Fibroblast of skin of right quadriceps (primary cell): ENCODE measurements around the gene AZIN2.

Experiments
- DNase-seq: peaks from one replicate; pipeline ENCODE4 v3.0.0-alpha.2; 2013

AZIN2 gene

DNA sequence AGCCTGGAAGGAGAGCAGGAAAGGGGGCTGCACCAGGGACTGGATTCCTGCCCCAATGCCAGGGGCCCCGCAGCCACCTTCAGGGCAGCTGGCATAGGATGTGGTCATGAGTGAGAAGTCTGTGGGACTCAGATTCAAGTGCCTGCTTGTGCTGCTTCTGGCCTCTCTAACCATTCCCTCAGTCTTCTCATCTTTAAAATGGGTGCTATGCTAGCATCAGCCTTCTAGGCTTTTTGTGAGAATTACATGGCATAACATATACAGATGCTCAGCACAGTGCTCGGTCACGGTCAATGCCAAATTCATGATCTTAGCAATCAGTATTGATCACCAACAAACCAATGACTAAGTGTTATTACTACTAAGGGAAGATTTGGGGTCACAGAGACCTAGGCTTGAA is 77.4 kb downstream of the AZIN2 start:
- no peak for DNase-seq

DNA sequence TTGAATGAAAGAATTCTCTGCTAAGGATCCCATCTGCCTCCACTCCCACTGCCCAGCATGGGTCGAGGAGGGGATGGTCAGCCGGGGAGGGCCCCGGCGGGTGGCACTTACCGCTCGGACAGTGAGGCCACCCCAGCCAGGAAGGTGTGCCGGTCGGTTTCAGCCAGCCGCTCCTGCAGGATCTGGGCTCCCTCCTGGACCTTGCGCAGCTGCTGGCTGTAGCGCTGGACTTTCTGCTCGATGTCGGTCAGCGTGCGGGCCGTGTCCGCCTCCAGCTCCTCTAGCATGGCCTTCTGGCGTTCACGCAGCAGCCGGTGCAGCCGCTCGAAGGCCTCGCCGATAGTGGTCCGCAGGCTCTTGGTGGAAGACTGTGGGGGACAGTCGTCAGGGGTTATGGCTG is 78.6 kb downstream of the AZIN2 start:
- no peak for DNase-seq

GRCh38 chr1:33161061-33161681 is 80.2 kb downstream of the AZIN2 start:
- peak; percentile 62 for DNase-seq

- DNase-seq: no peak
Measured at GRCh38 chr1:33162141-33162540, 81.2 kb downstream of the AZIN2 start.

GRCh38 chr1:33163621-33164519 is 82.9 kb downstream of the AZIN2 start:
- peak; percentile 42 for DNase-seq

DNA sequence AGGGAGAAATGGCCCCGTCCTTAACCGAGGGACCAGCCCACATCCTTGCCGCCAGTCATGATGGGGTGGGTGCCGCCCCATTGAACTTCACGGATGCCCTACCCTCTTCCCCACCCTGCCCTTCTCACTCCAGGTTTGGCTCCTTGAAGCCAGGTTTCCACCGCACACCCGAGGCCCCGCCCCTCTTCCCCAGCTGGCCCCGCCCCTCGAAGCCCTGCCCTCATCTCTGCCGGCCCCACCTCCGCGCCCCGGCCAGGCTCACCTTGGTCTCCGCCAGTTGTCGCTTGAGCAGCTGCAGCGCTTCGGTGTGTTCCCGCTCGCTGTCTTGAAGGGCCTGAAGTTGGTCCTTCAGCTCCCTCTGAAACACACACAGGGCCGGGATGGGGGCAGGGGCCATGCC is 84.3 kb downstream of the AZIN2 start:
- no peak for DNase-seq

DNA sequence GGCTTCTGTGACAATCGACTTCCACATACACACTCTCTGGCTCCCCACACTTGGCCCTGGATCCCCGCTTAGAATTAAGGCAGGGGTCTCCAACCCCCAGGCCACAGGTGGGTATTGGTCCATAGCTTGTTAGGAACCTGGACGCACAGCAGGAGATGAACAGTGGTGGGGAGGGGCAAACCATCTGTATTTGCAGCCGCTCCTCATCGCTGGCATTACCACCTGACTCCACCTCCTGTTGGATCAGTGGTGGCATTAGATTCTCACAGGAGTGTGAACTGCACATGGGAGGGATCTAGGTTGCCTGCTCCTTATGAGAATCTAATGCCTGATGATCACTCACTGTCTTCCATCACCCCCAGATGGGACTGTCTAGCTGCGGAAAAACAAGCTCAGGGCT is 84.9 kb downstream of the AZIN2 start:
- no peak for DNase-seq

- no peak for DNase-seq
Measured at GRCh38 chr1:33167650-33168447, 86.9 kb downstream of the AZIN2 start.

DNA sequence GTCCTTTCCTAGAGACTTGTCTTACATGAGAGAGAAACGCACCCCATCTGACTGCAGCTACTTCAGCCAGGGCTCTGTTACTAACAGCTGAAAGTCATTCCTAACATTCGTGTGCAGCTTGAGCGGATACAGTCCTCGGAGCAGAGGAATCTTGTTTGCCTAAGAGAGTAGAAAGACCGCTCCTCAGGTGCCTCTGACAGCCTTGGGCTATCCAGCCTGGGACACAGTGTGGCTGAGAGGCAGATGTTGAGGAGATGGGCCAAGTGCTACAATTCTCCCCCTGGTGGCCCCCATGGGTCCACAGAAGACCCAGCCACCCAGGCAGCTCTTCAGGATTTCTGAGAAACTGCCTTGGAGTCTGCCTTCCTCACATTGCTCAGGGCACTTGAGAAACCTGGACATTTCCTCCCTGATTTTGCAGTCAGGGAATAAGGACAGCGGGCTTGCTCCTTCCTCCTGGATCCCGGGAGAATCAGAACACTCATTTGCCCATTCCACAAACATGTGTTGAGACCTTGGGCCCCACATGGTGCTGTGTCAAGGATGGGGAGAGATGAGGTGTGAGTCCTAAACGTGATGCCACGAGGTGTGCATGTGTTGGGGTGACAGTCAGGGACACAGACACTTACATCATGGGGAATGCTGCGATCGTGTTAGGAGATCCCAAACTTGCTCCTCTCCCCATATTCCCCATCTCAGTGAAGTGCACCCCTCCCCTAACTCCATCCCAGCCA is 87.8 kb downstream of the AZIN2 start:
- no peak for DNase-seq

GRCh38 chr1:33169290-33170055 is 88.5 kb downstream of the AZIN2 start:
- peak; percentile 28 for DNase-seq
